GM23248 (cell line): Measurements from ENCODE around the gene VPS25.

Experiments
- EZH2 ChIP-seq: fragments of 200-600 bp; sonication (generic); IDR thresholded peaks from 2 replicates; pipeline ENCODE4 v1.6.1; 2018; ENCODE audit warnings: antibody characterized with exemption, mild to moderate bottlenecking; ENCODE audit not compliant: insufficient read depth, poor library complexity, severe bottlenecking
- EZH2phosphoT487 ChIP-seq: fragments of 200-600 bp; sonication (generic); IDR thresholded peaks from 2 replicates; pipeline ENCODE4 v1.6.1; 2018; ENCODE audit warnings: antibody characterized with exemption, moderate library complexity, mild to moderate bottlenecking, low read depth; ENCODE audit not compliant: insufficient read depth

GRCh38 chr17:42821176-42821575, 47.9 kb downstream of the VPS25 start:
- TF ChIP-seq EZH2phosphoT487 (no peak), EZH2 (no peak)
